HFF-Myc (cell line): Measurements from ENCODE around the gene NT5DC4.

Experiments
- DNase-seq: peaks from one replicate; pipeline ENCODE4 v3.0.0-alpha.2; 2011; ENCODE audit warnings: low read depth; ENCODE audit errors: extremely low read depth
- H3K4me3 ChIP-seq: replicated peaks from 2 replicates; pipeline ENCODE4 v1.5.1; 2011; ENCODE audit warnings: low read depth, mild to moderate bottlenecking, control low read depth, low read length
- TF ChIP-seq, protein P1 (sequence below): IDR thresholded peaks from 2 replicates; pipeline ENCODE4 v1.5.1; 2012; ENCODE audit warnings: mild to moderate bottlenecking, low read depth, low read length, control low read depth; ENCODE audit errors: missing control alignments

The NT5DC4 gene

DNA sequence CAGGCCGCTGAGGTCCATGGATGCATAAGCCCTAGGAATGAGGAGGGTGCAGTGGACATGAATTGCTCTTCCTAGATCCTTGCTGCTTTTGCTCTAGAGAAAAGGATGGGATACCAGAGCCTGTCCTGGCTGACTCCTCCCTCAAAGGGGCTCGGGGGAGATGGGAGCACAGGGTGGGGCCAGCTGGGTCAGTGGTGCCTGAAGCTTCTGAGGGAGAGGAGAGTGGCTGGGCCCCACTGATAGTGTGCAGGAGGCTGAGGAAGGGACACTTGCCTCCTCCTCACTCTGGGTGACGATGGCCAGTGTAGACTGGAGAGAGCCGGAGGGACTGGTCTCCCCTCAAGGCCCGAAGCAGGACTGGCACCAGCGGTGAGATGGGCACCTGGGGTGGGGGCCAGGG is at the start of gene NT5DC4:
Gene NT5DC4 (plus strand): TSS at position 236 of the 400 bp plus-strand sequence. CDS start 60 bp downstream, at position 296.
- TF ChIP-seq, protein P1, sequence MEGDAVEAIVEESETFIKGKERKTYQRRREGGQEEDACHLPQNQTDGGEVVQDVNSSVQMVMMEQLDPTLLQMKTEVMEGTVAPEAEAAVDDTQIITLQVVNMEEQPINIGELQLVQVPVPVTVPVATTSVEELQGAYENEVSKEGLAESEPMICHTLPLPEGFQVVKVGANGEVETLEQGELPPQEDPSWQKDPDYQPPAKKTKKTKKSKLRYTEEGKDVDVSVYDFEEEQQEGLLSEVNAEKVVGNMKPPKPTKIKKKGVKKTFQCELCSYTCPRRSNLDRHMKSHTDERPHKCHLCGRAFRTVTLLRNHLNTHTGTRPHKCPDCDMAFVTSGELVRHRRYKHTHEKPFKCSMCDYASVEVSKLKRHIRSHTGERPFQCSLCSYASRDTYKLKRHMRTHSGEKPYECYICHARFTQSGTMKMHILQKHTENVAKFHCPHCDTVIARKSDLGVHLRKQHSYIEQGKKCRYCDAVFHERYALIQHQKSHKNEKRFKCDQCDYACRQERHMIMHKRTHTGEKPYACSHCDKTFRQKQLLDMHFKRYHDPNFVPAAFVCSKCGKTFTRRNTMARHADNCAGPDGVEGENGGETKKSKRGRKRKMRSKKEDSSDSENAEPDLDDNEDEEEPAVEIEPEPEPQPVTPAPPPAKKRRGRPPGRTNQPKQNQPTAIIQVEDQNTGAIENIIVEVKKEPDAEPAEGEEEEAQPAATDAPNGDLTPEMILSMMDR = no peak
- H3K4me3 ChIP-seq = no peak within 1 kb of the TSS
- no peak for DNase-seq

DNA sequence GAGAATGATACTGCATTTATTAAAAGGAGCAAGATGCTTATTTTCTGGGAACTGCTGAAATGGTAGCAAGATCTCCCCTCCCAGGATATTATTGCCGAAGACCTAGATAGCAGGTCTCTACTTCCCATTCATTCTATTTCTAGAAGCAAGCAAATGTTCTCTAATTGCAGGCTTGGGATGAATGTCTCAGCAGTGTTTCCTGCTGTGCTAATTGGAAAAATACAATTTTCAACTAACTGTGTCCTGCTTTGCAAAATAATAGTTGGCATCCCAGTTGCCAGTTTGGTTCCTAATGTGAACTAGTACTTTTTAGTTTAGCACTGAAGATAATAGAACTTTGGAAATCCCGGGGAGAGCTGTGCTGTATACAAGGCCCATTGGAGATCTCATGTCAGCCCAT is 49.0 kb upstream of the NT5DC4 start:
- DNase-seq = no peak
- TF ChIP-seq, protein P1 = no peak
- no peak overlapping the region for H3K4me3 ChIP-seq

DNA sequence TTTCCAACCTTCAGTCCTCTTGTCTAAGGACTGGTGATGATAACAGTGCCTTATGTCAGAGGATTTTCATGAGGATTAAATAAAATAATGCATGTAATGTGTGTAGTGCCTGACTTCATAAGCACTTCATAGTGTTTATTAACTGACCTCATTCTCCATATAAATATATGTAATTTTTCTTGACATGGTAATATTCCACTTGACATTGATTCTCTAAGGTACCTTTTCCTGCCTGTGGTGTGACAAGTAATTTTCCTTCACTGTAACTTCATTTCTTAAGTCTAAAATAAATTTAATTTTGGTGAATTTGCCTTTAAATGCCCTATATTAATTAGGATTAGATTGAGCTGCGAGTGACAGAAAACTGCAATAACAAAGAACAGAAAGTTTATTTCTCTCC is 47.8 kb upstream of the NT5DC4 start:
- DNase-seq = no peak
- no peak overlapping the region for H3K4me3 ChIP-seq
- TF ChIP-seq, protein P1 = no peak

DNA sequence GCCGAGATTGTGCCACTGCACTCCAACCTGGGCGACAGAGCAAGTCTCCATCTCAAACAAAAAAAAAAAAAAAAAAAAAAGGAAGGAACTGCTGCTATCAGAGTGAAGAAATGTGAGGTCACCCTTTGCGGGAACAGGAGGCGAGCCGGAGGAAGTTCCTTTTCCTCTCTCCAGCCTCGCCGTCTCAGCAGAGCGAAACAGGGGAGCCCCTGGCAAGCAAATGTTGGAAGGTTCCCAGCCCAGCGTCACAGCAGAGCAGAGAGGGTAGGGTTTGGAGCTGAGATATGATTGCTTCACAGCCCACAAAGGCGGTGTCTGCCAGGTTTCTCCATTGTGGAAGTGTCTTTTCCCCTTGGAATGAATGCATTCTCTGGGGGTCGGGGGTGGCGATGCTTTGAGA is 46.6 kb upstream of the NT5DC4 start:
- H3K4me3 ChIP-seq = no peak overlapping the region
- DNase-seq = no peak
- TF ChIP-seq, protein P1 = no peak

- no peak for DNase-seq
- TF ChIP-seq, protein P1 = no peak
- no peak overlapping the region for H3K4me3 ChIP-seq
Measured at GRCh38 chr2:112679484-112679883, 41.3 kb upstream of the NT5DC4 start.

GRCh38 chr2:112680666-112681101 is 40.1 kb upstream of the NT5DC4 start:
- DNase-seq = no peak
- H3K4me3 ChIP-seq = no peak overlapping the region
- TF ChIP-seq, protein P1 = no peak

- TF ChIP-seq, protein P1 = no peak
- no peak overlapping the region for H3K4me3 ChIP-seq
- DNase-seq = no peak
Measured at GRCh38 chr2:112682101-112682500, 38.7 kb upstream of the NT5DC4 start.
